ENCODE results near the gene KCNT2.

KCNT2 gene

DNA sequence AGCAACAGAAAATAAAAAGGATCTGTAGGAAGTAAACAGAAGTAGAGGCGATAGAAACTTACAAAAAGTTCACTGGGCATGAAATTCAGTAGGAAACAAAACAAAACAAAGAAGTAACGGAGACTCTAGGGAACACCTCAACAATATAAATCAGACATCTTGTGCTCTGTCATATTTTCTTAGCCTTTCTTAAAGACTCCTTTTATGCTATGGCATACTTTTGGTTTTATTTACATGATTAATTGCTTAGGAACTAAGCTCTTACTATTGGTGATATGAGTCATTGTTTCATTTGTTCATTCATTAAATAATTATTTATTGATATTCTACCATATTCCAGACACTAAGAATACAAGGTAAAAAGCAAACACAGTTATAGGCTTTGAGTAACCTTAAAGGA is 126.6 kb downstream of the KCNT2 start:
- no peaks in the 10 kb centered on the region for H3K4me1 ChIP-seq
- H3K4me3 ChIP-seq = no peak overlapping the region
- no peaks in the 10 kb centered on the region for H3K27me3 ChIP-seq (ENCODE audit: low read depth)
- H3K9me3 ChIP-seq = no peaks in the 10 kb centered on the region
- in situ Hi-C loops (cut with MboI; ENCODE audit: low sequenced_read_pairs) = no loop called here
- DNase-seq (ENCODE audit: low spot score in 2 of 2) = no peak
- no peaks in the 10 kb centered on the region for H3K36me3 ChIP-seq (replicated peaks)

DNA sequence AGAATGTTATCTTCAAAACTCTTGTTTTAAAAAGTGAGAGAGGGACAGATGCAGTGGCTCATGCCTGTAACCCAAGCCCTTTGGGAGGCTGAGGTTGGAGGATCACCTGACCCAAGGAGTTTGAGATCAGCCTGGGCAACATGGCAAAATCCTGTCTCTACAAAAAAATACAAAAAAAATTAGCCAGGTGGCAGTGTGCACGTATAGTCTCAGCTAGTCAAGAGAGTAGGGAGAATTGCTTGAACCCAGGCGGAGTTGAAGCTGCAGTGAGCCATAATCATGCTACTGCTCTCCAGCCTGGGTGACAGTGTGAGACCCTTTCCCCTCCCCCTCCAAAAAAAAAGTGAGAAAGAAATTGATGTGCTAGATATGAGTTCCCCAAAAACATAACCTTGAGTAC is 131.0 kb downstream of the KCNT2 start:
- H3K27me3 ChIP-seq (ENCODE audit: low read depth) = no peaks in the 10 kb centered on the region
- no peak overlapping the region for H3K4me3 ChIP-seq
- in situ Hi-C loops (cut with MboI; ENCODE audit: low sequenced_read_pairs) = no loop called here
- no peaks in the 10 kb centered on the region for H3K4me1 ChIP-seq
- DNase-seq (ENCODE audit: low spot score in 2 of 2) = no peak
- H3K36me3 ChIP-seq (replicated peaks) = no peaks in the 10 kb centered on the region
- no peaks in the 10 kb centered on the region for H3K9me3 ChIP-seq

DNA sequence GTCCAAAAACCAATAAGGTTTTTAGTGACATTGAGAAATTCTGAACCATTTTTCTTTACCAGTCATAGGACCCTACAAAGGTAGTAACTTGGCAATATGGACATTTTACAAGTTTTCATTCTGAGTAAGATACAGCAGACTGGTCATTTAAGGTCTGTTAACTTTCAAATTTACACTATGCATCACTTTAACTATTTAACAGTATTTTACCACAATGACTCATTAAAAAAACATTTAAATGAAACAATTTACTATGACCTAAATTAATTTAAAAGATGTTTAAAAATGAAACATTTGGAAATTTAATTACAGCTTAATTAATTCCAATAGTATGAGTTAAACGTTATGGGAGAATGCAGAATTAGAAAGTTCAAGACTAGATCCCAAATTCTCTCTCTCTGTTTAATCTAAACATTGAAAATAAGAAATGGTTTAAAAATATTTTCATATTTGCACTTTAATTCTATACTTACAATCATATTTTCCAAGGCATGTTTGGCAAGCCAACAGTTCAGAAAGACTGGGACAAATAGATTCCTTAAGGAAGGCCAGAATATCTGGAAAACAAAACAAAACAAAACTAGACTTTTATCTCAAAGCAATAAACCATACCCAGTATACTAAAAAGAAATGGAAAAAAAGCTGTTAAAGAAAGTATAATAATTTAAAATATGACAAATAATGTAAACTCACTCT is 140.9 kb downstream of the KCNT2 start:
- in situ Hi-C loops (cut with MboI; ENCODE audit: low sequenced_read_pairs) = no loop called here
- Histone ChIP-seq H3K9me3 (no peaks in the 10 kb centered on the region), H3K27me3 (ENCODE audit: low read depth) (no peaks in the 10 kb centered on the region), H3K4me1 (no peaks in the 10 kb centered on the region), H3K4me3 (no peak overlapping the region), H3K36me3 (replicated peaks) (no peaks in the 10 kb centered on the region)
- DNase-seq (ENCODE audit: low spot score in 2 of 2) = no peak

DNA sequence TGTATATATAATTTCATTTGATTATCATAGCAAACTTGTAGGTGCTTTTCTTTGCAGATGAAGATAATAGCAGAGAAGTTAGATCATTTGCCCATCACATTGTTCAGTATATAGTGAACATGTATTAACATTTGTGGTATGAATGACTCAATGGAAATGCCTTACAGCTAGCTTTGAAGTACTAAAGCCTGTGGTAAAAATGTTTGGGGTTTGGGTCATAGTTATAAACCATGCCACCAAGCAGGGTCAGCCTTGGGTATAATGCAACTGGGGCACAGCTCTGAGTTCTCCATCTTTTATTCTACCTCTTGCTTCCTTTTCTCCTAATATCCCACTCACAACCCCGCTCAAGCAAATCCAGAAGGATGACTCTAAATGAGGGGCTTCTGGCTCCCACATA is 141.6 kb downstream of the KCNT2 start:
- no peak for DNase-seq (ENCODE audit: low spot score in 2 of 2)
- Histone ChIP-seq H3K9me3 (no peaks in the 10 kb centered on the region), H3K27me3 (ENCODE audit: low read depth) (no peaks in the 10 kb centered on the region), H3K4me1 (no peaks in the 10 kb centered on the region), H3K4me3 (no peak overlapping the region), H3K36me3 (replicated peaks) (no peaks in the 10 kb centered on the region)
- in situ Hi-C loops (cut with MboI; ENCODE audit: low sequenced_read_pairs) = no loop called here

DNA sequence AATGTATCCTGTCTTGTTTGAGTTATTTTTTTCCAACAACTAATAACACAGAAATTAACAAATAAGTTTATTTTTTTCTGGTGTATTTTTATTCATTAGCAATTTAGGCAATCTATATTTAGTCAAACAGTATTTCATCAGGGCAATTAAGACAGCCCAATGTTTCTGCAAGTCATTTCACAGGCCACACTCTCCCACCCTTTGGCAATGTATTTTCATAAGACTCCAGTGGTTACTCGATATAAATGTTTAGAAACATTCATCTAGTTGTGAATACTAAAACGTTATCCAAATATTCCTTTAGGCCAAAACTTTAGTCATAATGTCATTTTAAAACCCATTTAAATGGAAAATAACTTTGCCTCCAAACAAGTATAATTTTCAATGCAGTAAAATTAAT is 142.1 kb downstream of the KCNT2 start:
- no peaks in the 10 kb centered on the region for H3K36me3 ChIP-seq (replicated peaks)
- no peaks in the 10 kb centered on the region for H3K9me3 ChIP-seq
- H3K27me3 ChIP-seq (ENCODE audit: low read depth) = no peaks in the 10 kb centered on the region
- in situ Hi-C loops (cut with MboI; ENCODE audit: low sequenced_read_pairs) = no loop called here
- no peak for DNase-seq (ENCODE audit: low spot score in 2 of 2)
- H3K4me3 ChIP-seq = no peak overlapping the region
- H3K4me1 ChIP-seq = no peaks in the 10 kb centered on the region

DNA sequence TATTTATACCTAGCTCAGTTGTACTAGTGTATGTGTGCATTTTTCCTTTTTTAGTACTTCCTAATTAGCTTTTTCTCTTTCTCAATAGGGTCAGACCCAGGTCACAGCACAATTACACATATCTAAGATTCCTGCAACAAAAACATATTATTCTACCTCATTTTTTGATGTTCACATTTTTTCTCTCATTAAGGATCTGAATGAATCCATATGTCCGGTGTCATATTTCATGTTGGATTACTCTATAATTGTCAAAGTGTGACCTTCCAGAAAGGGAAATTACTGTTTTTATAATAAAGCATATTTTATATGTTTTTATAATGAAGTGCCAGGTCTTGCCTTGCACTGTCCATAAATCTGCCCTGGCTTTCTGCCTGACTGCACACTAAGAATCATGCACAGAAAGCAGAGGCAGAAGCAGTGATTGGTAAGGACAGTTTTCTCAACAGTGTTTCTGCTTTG is 143.7 kb downstream of the KCNT2 start:
- Histone ChIP-seq H3K4me3 (no peak overlapping the region), H3K27me3 (ENCODE audit: low read depth) (no peaks in the 10 kb centered on the region), H3K36me3 (replicated peaks) (no peaks in the 10 kb centered on the region), H3K9me3 (no peaks in the 10 kb centered on the region), H3K4me1 (no peaks in the 10 kb centered on the region)
- DNase-seq (ENCODE audit: low spot score in 2 of 2) = no peak
- in situ Hi-C loops (cut with MboI; ENCODE audit: low sequenced_read_pairs) = no loop called here

DNA sequence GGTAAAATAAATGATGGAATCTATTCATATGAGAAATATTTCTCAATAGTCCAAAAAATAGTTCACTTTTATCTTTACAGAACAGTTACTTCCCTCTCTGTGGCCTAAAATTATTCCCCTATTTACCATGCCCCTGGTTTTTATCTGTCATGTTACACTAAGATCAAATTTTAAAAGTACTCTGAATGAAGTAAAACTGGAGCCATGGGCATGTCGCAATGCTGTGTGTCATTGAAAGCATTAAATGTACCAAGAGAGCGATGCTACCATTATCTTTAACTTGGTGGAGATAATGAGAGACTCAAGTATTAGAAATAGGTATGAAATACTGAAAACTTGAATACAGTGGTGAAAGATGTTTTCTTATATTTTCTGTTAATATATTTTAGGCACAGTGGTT is 146.2 kb downstream of the KCNT2 start:
- DNase-seq (ENCODE audit: low spot score in 2 of 2) = no peak
- Histone ChIP-seq H3K27me3 (ENCODE audit: low read depth) (no peaks in the 10 kb centered on the region), H3K36me3 (replicated peaks) (no peaks in the 10 kb centered on the region), H3K4me1 (no peaks in the 10 kb centered on the region), H3K4me3 (no peak overlapping the region), H3K9me3 (no peaks in the 10 kb centered on the region; the same call in 1 of the 2 replicates)
- in situ Hi-C loops (cut with MboI; ENCODE audit: low sequenced_read_pairs) = no loop called here

DNA sequence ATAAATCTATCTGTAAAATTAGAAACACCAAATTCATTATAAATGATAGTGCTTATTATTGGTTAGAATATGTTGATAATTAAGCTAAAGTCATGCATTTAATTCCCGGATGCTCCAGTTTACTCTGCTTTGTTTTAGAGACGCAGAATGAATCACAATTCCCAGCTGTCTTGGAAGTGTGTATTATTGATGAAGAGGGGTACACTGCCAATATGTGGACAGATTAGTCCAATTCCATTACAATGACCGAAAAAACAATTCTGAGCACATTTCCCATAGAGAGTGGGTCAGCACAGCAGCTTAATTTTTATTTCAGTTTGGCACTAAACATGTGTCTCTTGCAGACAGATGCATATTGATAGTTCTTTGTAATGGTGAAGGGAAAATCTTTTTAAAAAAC is 146.7 kb downstream of the KCNT2 start:
- Histone ChIP-seq H3K4me3 (no peak overlapping the region), H3K36me3 (replicated peaks) (no peaks in the 10 kb centered on the region), H3K27me3 (ENCODE audit: low read depth) (no peaks in the 10 kb centered on the region), H3K9me3 (no peaks in the 10 kb centered on the region; the same call in 1 of the 2 replicates), H3K4me1 (no peaks in the 10 kb centered on the region)
- in situ Hi-C loops (cut with MboI; ENCODE audit: low sequenced_read_pairs) = no loop called here
- DNase-seq (ENCODE audit: low spot score in 2 of 2) = no peak

DNA sequence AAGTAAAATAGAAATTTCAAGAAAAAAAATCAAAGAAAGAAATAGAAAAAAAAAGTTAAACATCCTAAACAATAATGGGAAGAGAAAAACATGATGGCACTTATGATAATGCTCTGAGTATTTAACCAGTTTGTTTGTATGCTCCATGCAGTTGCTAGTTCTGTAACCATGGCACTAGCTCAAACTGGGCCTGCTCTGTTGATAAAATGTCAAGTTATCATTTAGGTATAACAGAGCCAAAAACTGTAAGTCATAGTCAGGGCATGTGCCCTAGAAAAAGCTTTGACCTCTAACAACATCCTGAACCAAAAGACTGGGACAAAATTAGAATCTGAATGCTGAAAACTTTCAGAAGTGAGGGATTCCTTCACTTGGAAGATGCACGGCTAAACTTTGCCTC is 148.9 kb downstream of the KCNT2 start:
- no peak for DNase-seq (ENCODE audit: low spot score in 2 of 2)
- no peaks in the 10 kb centered on the region for H3K27me3 ChIP-seq (ENCODE audit: low read depth)
- no peaks in the 10 kb centered on the region for H3K36me3 ChIP-seq (replicated peaks)
- in situ Hi-C loops (cut with MboI; ENCODE audit: low sequenced_read_pairs) = no loop called here
- H3K4me1 ChIP-seq = no peaks in the 10 kb centered on the region
- no peaks in the 10 kb centered on the region; the same call in 1 of the 2 replicates for H3K9me3 ChIP-seq
- H3K4me3 ChIP-seq = no peak overlapping the region

DNA sequence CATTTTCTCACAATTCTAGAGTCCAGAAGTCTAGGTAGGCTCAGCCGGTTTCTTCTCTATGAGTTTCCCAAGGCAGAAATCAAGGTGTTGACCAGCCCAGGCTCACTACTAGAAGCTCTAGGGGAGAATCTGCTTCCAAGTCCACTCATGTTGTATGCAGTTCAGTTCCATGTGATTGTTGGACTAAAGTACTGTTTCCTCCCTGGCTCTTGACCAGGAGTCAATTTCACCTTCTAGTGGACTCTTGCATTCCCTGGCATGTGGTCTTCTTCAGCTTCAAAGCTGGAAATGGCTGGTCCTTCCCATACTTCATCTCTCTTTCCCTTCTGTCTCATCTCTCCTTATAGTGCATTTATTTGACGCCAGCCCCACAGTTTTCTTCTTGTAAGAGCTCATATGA is 153.4 kb downstream of the KCNT2 start:
- in situ Hi-C loops (cut with MboI; ENCODE audit: low sequenced_read_pairs) = no loop called here
- DNase-seq (ENCODE audit: low spot score in 2 of 2) = no peak
- no peaks in the 10 kb centered on the region; the same call in 1 of the 2 replicates for H3K9me3 ChIP-seq
- H3K27me3 ChIP-seq (ENCODE audit: low read depth) = no peaks in the 10 kb centered on the region
- H3K36me3 ChIP-seq (replicated peaks) = no peaks in the 10 kb centered on the region
- no peak overlapping the region for H3K4me3 ChIP-seq
- peaks cover 8% of the 10 kb centered on the region for H3K4me1 ChIP-seq

DNA sequence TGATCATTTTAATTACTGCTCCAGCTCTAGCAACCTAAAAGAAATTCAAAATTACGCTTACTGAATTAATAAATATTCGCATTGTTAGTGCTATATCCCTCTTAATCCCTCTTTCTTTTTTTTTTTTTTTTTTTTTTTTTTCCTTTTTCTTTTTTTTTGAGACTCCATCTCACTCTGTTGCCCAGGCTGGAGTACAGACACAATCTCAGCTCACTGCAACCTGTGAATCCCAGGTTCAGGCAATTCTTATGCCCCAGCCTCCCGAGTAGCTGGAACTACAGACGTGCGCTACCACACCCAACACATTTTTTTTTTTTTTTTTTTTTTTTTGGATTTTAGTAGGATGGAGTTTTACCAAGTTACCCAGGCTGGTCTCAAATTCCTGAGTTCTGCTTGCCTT is 157.1 kb downstream of the KCNT2 start:
- in situ Hi-C loops (cut with MboI; ENCODE audit: low sequenced_read_pairs) = no loop called here

DNA sequence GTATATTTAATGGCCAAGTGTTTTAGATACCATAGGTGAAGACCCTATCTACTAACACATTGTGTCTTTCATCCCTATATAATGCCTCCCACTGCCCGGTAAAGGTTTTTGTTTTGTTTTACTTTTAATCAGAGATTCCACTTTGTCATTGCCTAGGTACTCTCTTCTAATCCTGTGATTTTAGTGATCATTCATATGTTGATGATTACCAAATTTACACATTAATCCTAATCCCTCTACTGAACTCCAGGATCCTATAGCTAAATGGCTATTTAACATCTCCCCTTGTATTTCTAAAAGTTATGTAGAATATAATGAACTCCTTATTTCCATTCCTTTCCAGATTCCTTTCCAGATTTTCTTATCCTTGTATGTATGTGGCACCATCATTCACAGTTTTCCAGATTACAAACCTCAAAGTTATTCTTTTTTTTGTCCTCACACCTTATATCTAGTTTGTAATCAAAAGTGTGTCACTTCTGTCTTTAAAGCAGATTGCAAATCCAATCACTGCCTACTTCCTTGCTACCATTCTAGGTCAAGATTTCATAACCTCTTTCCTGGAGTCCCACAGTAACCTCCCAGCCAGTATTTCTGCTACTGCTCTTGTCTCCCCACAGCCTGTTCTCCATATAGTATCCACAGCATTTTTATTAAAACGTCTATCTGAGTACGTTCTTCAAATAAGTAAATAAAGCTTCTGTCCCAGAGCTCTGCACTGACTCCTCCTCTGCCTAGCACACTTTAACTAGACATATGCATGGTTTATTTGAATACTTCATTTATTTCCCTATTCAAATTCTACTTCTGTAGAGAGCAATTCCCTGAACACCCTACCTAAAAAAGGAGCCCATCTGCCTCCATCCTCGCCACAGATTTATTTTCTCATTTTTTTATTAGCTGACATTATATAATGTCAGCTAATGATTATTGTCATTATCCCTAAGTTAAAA is 157.8 kb downstream of the KCNT2 start:
- Histone ChIP-seq H3K27me3 (ENCODE audit: low read depth) (no peaks in the 10 kb centered on the region), H3K36me3 (replicated peaks) (no peaks in the 10 kb centered on the region), H3K9me3 (no peaks in the 10 kb centered on the region), H3K4me1 (peaks cover 9% of the 10 kb centered on the region), H3K4me3 (no peak overlapping the region)
- DNase-seq (ENCODE audit: low spot score in 2 of 2) = peak; percentile 15 to 92
- in situ Hi-C loops (cut with MboI; ENCODE audit: low sequenced_read_pairs) = no loop called here

More for the DNA sequence above, 157.1 kb downstream of the KCNT2 start:
- DNase-seq (ENCODE audit: low spot score in 2 of 2) = no peak
- Histone ChIP-seq H3K4me1 (peaks cover 9% of the 10 kb centered on the region), H3K36me3 (replicated peaks) (no peaks in the 10 kb centered on the region), H3K4me3 (no peak overlapping the region), H3K9me3 (no peaks in the 10 kb centered on the region), H3K27me3 (ENCODE audit: low read depth) (no peaks in the 10 kb centered on the region)

DNA sequence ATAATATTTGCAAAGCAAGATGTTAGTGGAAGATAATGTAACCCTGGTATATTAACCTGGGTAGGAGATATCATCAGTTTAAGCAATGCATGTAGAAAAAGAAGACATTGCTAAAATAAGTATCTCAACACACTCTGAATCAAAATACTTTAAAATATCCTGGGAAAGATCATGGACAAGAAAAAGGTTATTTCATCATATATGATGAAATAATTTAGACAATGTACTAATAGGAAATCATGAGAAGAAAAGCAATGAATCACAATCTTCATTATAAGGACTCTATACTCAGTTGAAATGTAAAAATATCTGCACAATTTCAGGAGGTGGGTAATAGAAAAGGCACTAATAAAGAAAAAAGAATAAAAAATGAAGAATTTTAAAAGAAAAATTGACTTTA is 158.8 kb downstream of the KCNT2 start:
- in situ Hi-C loops (cut with MboI; ENCODE audit: low sequenced_read_pairs) = no loop called here
- Histone ChIP-seq H3K4me3 (no peak overlapping the region), H3K27me3 (ENCODE audit: low read depth) (no peaks in the 10 kb centered on the region), H3K36me3 (replicated peaks) (no peaks in the 10 kb centered on the region), H3K4me1 (peaks cover 9% of the 10 kb centered on the region), H3K9me3 (no peaks in the 10 kb centered on the region)
- DNase-seq (ENCODE audit: low spot score in 2 of 2) = no peak

DNA sequence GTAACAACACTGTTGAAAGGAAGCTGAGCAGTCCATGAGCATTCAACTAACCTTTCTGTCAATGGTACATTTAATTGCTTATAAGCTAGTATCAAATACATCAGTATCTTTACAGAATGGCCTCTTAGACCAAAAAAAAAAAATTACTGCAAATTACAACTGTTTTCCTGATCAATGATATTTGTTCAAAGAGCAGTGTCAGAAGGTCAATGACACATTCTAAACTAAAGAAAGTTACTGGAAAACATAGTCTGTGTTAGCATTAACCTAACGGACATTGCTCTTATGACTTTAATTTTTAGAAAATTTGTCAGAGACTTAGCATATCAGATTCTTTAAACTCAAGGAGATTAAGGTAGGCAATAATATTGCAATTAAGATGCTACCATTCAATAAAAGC is 162.5 kb downstream of the KCNT2 start:
- no peaks in the 10 kb centered on the region for H3K27me3 ChIP-seq (ENCODE audit: low read depth)
- no peak overlapping the region for H3K4me3 ChIP-seq
- no peaks in the 10 kb centered on the region for H3K36me3 ChIP-seq (replicated peaks)
- H3K9me3 ChIP-seq = no peaks in the 10 kb centered on the region
- no peak for DNase-seq (ENCODE audit: low spot score in 2 of 2)
- in situ Hi-C loops (cut with MboI; ENCODE audit: low sequenced_read_pairs) = no loop called here
- peaks cover 8% of the 10 kb centered on the region for H3K4me1 ChIP-seq
